AG04450 (cell line): ENCODE results near the gene GDF15. TPM values are rescaled to one million over a fixed set of nuclear protein-coding genes. Genes with fewer than 3 reads are reported as not detected.
"Not testable (repeated sequence)": the region's sequence is repeated elsewhere in the genome, so short reads cannot be mapped to it uniquely, and the experiment has no call there.

Experiments used
- CTCF ChIA-PET: fragments of 300-600, 350-600 bp; formaldehyde crosslinking; extraction: SDS; loops from one replicate; lab custom pipeline; 2022; ENCODE audit warnings: antibody characterized with exemption, inconsistent platforms; lab: Charles Lee
- POLR2A ChIA-PET: fragments of 350-600 bp; formaldehyde crosslinking; extraction: SDS; loops from one replicate; lab custom pipeline; 2021; ENCODE audit warnings: antibody characterized with exemption, inconsistent platforms; lab: Yijun Ruan, JAX
- DNase-seq: peaks from one replicate; pipeline ENCODE4 v3.0.0-alpha.2; 2011; ENCODE audit warnings: low read depth, low spot score
- H3K27ac ChIP-seq: one replicate; pipeline ENCODE4 v1.5.1; 2012; ENCODE audit warnings: low read depth, low read length, control low read depth
- H3K27me3 ChIP-seq: one replicate; pipeline ENCODE4 v1.6.0; 2012; ENCODE audit warnings: low read length; ENCODE audit not compliant: control insufficient read depth, insufficient read depth
- H3K4me3 ChIP-seq: 2 replicates; pipeline ENCODE4 v1.5.1; 2011; ENCODE audit warnings: mild to moderate bottlenecking, low read depth, low read length, control low read depth
- H3K9me3 ChIP-seq: 2 replicates; pipeline ENCODE4 v1.5.1; 2012; ENCODE audit warnings: low read length; ENCODE audit not compliant: control insufficient read depth, insufficient read depth
- polyA plus RNA-seq: library from polyadenylated mRNA; depleted of rRNA; stranded (reverse); fragments of >200 nt; gene quantifications from 2 replicates; pipeline ENCODE4 v1.2.3, GENCODE V29; 2011
- TF ChIP-seq, protein P1 (sequence below): IDR thresholded peaks from 2 replicates; pipeline ENCODE4 v1.5.1; 2011; ENCODE audit warnings: low read depth, low read length, control low read depth, inconsistent platforms

The GDF15 gene
- polyA plus RNA-seq, 1 experiment = 25.0 TPM

- H3K27me3 ChIP-seq = no peaks in the 10 kb centered on the region
- POLR2A ChIA-PET = interaction anchor here (0.5 to 0.6 kb wide), 2 partner anchors 83 to 518 kb away, joined by 3 to 6 read pairs; no protein-coding TSS in a partner anchor
- H3K9me3 ChIP-seq = peaks cover 7% of the 10 kb centered on the region; the same call in 1 of the 2 replicates
- H3K4me3 ChIP-seq = no peak overlapping the region
- CTCF ChIA-PET = interaction anchor here (1.8 kb wide), 1 partner anchor 26 kb away, joined by 13 read pairs; no protein-coding TSS in a partner anchor
- DNase-seq = no peak
- H3K27ac ChIP-seq = peak overlapping the region; percentile 98
- TF ChIP-seq, protein P1, sequence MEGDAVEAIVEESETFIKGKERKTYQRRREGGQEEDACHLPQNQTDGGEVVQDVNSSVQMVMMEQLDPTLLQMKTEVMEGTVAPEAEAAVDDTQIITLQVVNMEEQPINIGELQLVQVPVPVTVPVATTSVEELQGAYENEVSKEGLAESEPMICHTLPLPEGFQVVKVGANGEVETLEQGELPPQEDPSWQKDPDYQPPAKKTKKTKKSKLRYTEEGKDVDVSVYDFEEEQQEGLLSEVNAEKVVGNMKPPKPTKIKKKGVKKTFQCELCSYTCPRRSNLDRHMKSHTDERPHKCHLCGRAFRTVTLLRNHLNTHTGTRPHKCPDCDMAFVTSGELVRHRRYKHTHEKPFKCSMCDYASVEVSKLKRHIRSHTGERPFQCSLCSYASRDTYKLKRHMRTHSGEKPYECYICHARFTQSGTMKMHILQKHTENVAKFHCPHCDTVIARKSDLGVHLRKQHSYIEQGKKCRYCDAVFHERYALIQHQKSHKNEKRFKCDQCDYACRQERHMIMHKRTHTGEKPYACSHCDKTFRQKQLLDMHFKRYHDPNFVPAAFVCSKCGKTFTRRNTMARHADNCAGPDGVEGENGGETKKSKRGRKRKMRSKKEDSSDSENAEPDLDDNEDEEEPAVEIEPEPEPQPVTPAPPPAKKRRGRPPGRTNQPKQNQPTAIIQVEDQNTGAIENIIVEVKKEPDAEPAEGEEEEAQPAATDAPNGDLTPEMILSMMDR = no peak
These were observed 22.9 kb upstream of the GDF15 start for GRCh38 chr19:18362934-18363542.

- H3K9me3 ChIP-seq = peaks cover 7% of the 10 kb centered on the region; the same call in 1 of the 2 replicates
- TF ChIP-seq, protein P1 = no peak
- no peaks in the 10 kb centered on the region for H3K27me3 ChIP-seq
- ChIA-PET POLR2A (interaction anchor here (0.6 to 1.3 kb wide), 3 partner anchors 11 to 165 kb away, joined by 3 to 4 read pairs (median 3); partner anchors contain the start of gene LSM4), CTCF (interaction anchor here (1.8 kb wide), 2 partner anchors 25 to 85 kb away, joined by 5 to 13 read pairs; no protein-coding TSS in a partner anchor)
- H3K4me3 ChIP-seq = no peak overlapping the region
- DNase-seq = no peak
- peak overlapping the region; percentile 98 for H3K27ac ChIP-seq
These were observed 22.2 kb upstream of the GDF15 start for GRCh38 chr19:18363787-18364186.

- peak overlapping the region; percentile 98 for H3K27ac ChIP-seq
- not testable (repeated sequence) for H3K9me3 ChIP-seq, DNase-seq, H3K4me3 ChIP-seq, H3K27me3 ChIP-seq
- ChIA-PET POLR2A (interaction anchor here (0.6 to 1.3 kb wide), 7 partner anchors 10 to 165 kb away, joined by 3 to 7 read pairs (median 3); partner anchors contain the start of genes JUND and LSM4), CTCF (interaction anchor here (1.8 kb wide), 2 partner anchors 24 to 85 kb away, joined by 5 to 13 read pairs; no protein-coding TSS in a partner anchor)
These were observed 21.6 kb upstream of the GDF15 start for GRCh38 chr19:18364277-18364825.

DNA sequence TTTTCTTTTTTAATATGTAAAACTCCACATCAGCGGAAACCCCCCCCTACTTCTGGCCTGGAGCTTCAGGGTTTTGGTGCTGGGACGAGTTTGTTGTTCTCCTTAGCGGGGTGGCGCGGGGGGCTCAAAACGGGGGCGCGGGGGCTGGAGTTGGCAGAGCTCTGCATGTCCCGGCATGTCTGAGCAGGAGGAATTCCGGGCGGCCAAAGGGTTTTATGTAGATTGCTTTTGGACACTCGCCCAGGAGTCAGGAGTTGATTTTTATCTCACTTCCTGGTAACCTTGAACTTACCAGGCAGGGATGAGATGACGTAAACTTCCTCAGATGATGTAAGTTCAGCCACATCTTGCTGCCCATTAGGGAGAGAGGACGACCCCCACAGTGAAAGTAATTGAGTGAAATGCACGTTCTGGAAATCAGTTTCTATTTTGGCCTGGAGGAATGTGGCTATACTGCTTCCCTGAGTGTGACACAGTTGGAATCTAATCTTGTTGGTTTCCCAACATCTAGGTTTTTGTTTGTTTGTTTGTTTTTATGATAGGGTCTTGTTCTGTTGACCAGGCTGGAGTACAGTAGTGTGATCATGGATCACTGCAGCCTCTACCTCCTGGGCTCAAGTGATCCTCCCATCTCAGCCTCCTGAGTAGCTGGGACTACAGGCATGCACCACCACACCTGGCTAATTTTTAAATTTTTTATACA lies 21.0 kb upstream of the GDF15 start:
- H3K9me3 ChIP-seq = peaks cover 7% of the 10 kb centered on the region; the same call in 1 of the 2 replicates
- no peaks in the 10 kb centered on the region for H3K27me3 ChIP-seq
- H3K27ac ChIP-seq = peak overlapping the region; percentile 98
- CTCF ChIA-PET = interaction anchor here (1.3 to 1.8 kb wide), 3 partner anchors 23 to 86 kb away, joined by 5 to 13 read pairs (median 10); no protein-coding TSS in a partner anchor
- TF ChIP-seq, protein P1 = no peak
- H3K4me3 ChIP-seq = no peak overlapping the region
- peak; percentile 97 for DNase-seq
- POLR2A ChIA-PET = interaction anchor here (0.9 to 1.3 kb wide), 6 partner anchors 10 to 85 kb away, joined by 3 to 7 read pairs (median 3); partner anchors contain the start of genes JUND and LSM4

DNA sequence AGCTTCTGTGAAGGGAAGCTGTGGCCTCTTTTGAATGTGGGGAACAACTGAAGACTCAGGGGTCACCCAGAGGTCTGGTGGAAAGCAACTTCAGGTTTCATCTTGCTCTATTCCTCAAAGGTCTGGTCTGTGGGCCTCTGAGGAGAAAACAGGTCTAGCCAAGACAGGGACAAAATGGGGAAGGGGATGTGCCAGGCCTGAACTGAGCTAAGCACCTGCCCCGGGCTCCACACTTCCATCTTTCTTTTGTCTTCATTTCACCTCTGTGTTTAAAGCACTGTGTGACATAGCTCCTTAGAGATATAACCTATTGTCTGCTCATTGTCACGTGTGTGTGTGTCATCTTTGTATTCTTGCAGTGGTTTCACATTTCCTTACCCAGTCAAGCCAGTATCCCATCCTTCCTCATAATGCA lies 19.9 kb upstream of the GDF15 start:
- TF ChIP-seq, protein P1 = no peak
- no peak overlapping the region for H3K4me3 ChIP-seq
- ChIA-PET CTCF (interaction anchor here (0.9 to 1.3 kb wide), 2 partner anchors 22 to 86 kb away, joined by 5 to 10 read pairs; no protein-coding TSS in a partner anchor), POLR2A (interaction anchor here (0.6 kb wide), 1 partner anchor 9 kb away, joined by 3 read pairs; no protein-coding TSS in a partner anchor)
- H3K27ac ChIP-seq = peak overlapping the region; percentile 98
- no peak for DNase-seq
- H3K9me3 ChIP-seq = peaks cover 7% of the 10 kb centered on the region; the same call in 1 of the 2 replicates
- no peaks in the 10 kb centered on the region for H3K27me3 ChIP-seq
